H1 (cell line): ENCODE results near the gene PPFIA4. TPM values are rescaled to one million over a fixed set of nuclear protein-coding genes. Genes with fewer than 3 reads are reported as not detected.

Source experiments
- CTCF ChIA-PET: fragments of 300-600 bp; sonication (Branson Sonifier 250); formaldehyde crosslinking; loops from one replicate; lab custom pipeline; 2021; ENCODE audit not compliant: partially characterized antibody; lab: Charles Lee
- POLR2A ChIA-PET: fragments of 300-600 bp; sonication (Branson Sonifier 250); formaldehyde crosslinking; loops from one replicate; lab custom pipeline; 2021; ENCODE audit warnings: inconsistent platforms; ENCODE audit not compliant: partially characterized antibody; lab: Charles Lee
- DNase-seq, 2 experiments: peaks; one replicate each; pipeline versions ENCODE4 v3.0.0 to v3.0.0-alpha.2; 2010 to 2022; ENCODE audit warnings: low spot score in 2 of 2, low read depth in 1 of 2, mixed read lengths in 1 of 2
- FAIRE-seq: peaks from 2 replicates; lab custom pipeline; 2011; peaks lifted over from hg19 to GRCh38; lab: Jason Lieb, UNC
- H2AFZ ChIP-seq: 2 replicates; pipeline ENCODE4 v1.8.1; 2012; ENCODE audit warnings: low read length, inconsistent platforms
- H2AK5ac ChIP-seq: 2 replicates; pipeline ENCODE4 v1.6.1; 2013; ENCODE audit warnings: low read depth, low read length
- H2BK120ac ChIP-seq: replicated peaks from 2 replicates; pipeline ENCODE3; 2013; ENCODE audit warnings: low read depth, low read length, inconsistent platforms
- H2BK12ac ChIP-seq: 2 replicates; pipeline ENCODE4 v1.6.1; 2013; ENCODE audit warnings: low read depth, low read length
- H2BK15ac ChIP-seq: 2 replicates; pipeline ENCODE4 v1.6.1; 2013; ENCODE audit warnings: low read length
- H2BK20ac ChIP-seq: 2 replicates; pipeline ENCODE4 v1.6.1; 2013; ENCODE audit warnings: low read length
- H2BK5ac ChIP-seq: 2 replicates; pipeline ENCODE4 v1.6.1; 2013; ENCODE audit warnings: low read depth, low read length
- H3K14ac ChIP-seq: 2 replicates; pipeline ENCODE4 v1.6.1; 2013; ENCODE audit warnings: inconsistent platforms; ENCODE audit not compliant: insufficient read length
- H3K18ac ChIP-seq: 2 replicates; pipeline ENCODE4 v1.6.1; 2013; ENCODE audit warnings: low read length; ENCODE audit errors: extremely low read depth
- H3K23ac ChIP-seq: 2 replicates; pipeline ENCODE4 v1.6.1; 2013; ENCODE audit warnings: inconsistent platforms; ENCODE audit not compliant: insufficient read length
- H3K23me2 ChIP-seq: 2 replicates; pipeline ENCODE4 v1.6.1; 2013; ENCODE audit warnings: low read depth, low read length
- H3K27ac ChIP-seq: 2 replicates; pipeline ENCODE4 v1.6.1; 2011; ENCODE audit warnings: low read depth, low read length, inconsistent platforms
- H3K27me3 ChIP-seq, 4 experiments: replicated peaks in 1 of 4; 1 replicate in 1 of 4; 2 replicates in 3 of 4; pipeline versions ENCODE4 v1.6.1 to v1.8.1; 2011 to 2013; ENCODE audit warnings: low read length in 3 of 4, mild to moderate bottlenecking in 3 of 4, inconsistent platforms in 2 of 4, mixed read lengths in 2 of 4, moderate library complexity in 1 of 4; ENCODE audit not compliant: control insufficient read depth in 3 of 4, insufficient read depth in 3 of 4; ENCODE audit errors: extremely low read depth in 1 of 4
- H3K36me3 ChIP-seq, 4 experiments: 2 replicates each; pipeline versions ENCODE4 v1.6.1 to v1.8.1; 2011 to 2013; ENCODE audit warnings: mild to moderate bottlenecking in 4 of 4, low read length in 3 of 4, moderate library complexity in 2 of 4, control low read depth in 1 of 4, inconsistent platforms in 1 of 4; ENCODE audit not compliant: insufficient read depth in 4 of 4, control insufficient read depth in 2 of 4
- H3K4ac ChIP-seq: replicated peaks from 2 replicates; pipeline ENCODE3; 2013; ENCODE audit warnings: low read length, low read depth, mixed read lengths, inconsistent platforms; ENCODE audit not compliant: insufficient read length
- H3K4me1 ChIP-seq, 4 experiments: replicated peaks in 1 of 4; 1 replicate in 1 of 4; 2 replicates in 3 of 4; pipeline versions ENCODE4 v1.6.1 to v1.8.1; 2011 to 2013; ENCODE audit warnings: low read length in 3 of 4, inconsistent platforms in 2 of 4, mixed read lengths in 1 of 4; ENCODE audit not compliant: insufficient read depth in 4 of 4, control insufficient read depth in 3 of 4
- H3K4me2 ChIP-seq, 2 experiments: 2 replicates each; pipeline versions ENCODE4 v1.6.1 to v1.8.1; 2011 to 2013; ENCODE audit warnings: low read depth in 2 of 2, low read length in 2 of 2, control low read depth in 1 of 2, inconsistent platforms in 1 of 2, mild to moderate bottlenecking in 1 of 2; ENCODE audit not compliant: insufficient read depth in 1 of 2
- H3K4me3 ChIP-seq, 4 experiments: fragments of 200-600, 300-600 bp in 1 of 4; sonication (generic), shearing (Covaris generic), sonication (Bioruptor Twin) in 1 of 4; 2 replicates each; pipeline versions ENCODE4 v1.5.1 to v1.8.1; 2011 to 2016; ENCODE audit warnings: low read length in 4 of 4, low read depth in 3 of 4, control low read depth in 2 of 4, inconsistent platforms in 2 of 4, mild to moderate bottlenecking in 2 of 4, mixed read lengths in 1 of 4, moderate library complexity in 1 of 4; ENCODE audit not compliant: insufficient read depth in 2 of 4; ENCODE audit errors: extremely low read depth in 1 of 4
- H3K56ac ChIP-seq: replicated peaks from 2 replicates; pipeline ENCODE3; 2013; ENCODE audit warnings: low read depth, mild to moderate bottlenecking, mixed read lengths, low read length, inconsistent platforms; ENCODE audit not compliant: insufficient read length
- H3K79me1 ChIP-seq: 2 replicates; pipeline ENCODE4 v1.6.1; 2013; ENCODE audit warnings: low read depth, low read length, control low read depth
- H3K79me2 ChIP-seq, 2 experiments: 2 replicates each; pipeline versions ENCODE4 v1.6.1 to v1.8.1; 2012 to 2013; ENCODE audit warnings: low read length in 2 of 2, mild to moderate bottlenecking in 2 of 2, inconsistent platforms in 1 of 2; ENCODE audit not compliant: insufficient read depth in 2 of 2, control insufficient read depth in 1 of 2
- H3K9ac ChIP-seq, 4 experiments: replicated peaks in 1 of 4; 1 replicate in 1 of 4; 2 replicates in 3 of 4; pipeline versions ENCODE4 v1.6.1 to v1.8.1; 2011 to 2013; ENCODE audit warnings: low read depth in 3 of 4, low read length in 3 of 4, control low read depth in 2 of 4, mild to moderate bottlenecking in 2 of 4, moderate library complexity in 2 of 4, inconsistent platforms in 1 of 4; ENCODE audit errors: extremely low read depth in 1 of 4
- H3K9me3 ChIP-seq, 2 experiments: 2 replicates each; pipeline versions ENCODE4 v1.6.1 to v1.8.1; 2012 to 2013; ENCODE audit warnings: mild to moderate bottlenecking in 2 of 2, moderate library complexity in 2 of 2, control low read depth in 1 of 2, inconsistent platforms in 1 of 2, low read depth in 1 of 2, low read length in 1 of 2, mixed read lengths in 1 of 2; ENCODE audit not compliant: insufficient read depth in 2 of 2
- H4K20me1 ChIP-seq, 2 experiments: replicated peaks in 1 of 2; 2 replicates each; pipeline versions ENCODE3 to v1.8.1; 2011 to 2013; ENCODE audit warnings: inconsistent platforms in 2 of 2, low read length in 2 of 2, mild to moderate bottlenecking in 1 of 2; ENCODE audit not compliant: insufficient read depth in 2 of 2, control insufficient read depth in 1 of 2
- H4K5ac ChIP-seq: 2 replicates; pipeline ENCODE4 v1.6.1; 2013; ENCODE audit warnings: low read length, low read depth, mixed read lengths, inconsistent platforms; ENCODE audit not compliant: insufficient read length
- H4K8ac ChIP-seq: 2 replicates; pipeline ENCODE4 v1.8.0; 2013; ENCODE audit warnings: mild to moderate bottlenecking, moderate library complexity, low read length, inconsistent platforms; ENCODE audit not compliant: insufficient read depth; ENCODE audit errors: extremely low read depth
- H4K91ac ChIP-seq: replicated peaks from 2 replicates; pipeline ENCODE3; 2013; ENCODE audit warnings: low read length, mixed read lengths, inconsistent platforms; ENCODE audit not compliant: insufficient read length
- CHD1 ChIP-seq: IDR thresholded peaks from 2 replicates; pipeline ENCODE4 v1.6.1; 2012; ENCODE audit warnings: low read depth, low read length, improper control_type of control experiment
- EP300 ChIP-seq, 2 experiments: IDR thresholded peaks; 1 replicate in 1 of 2; 2 replicates in 1 of 2; pipeline ENCODE4 v1.6.1; 2011 to 2012; ENCODE audit warnings: low read depth in 2 of 2, low read length in 2 of 2, mild to moderate bottlenecking in 2 of 2, borderline replicate concordance in 1 of 2, inconsistent platforms in 1 of 2, moderate library complexity in 1 of 2
- JUND ChIP-seq: IDR thresholded peaks from 2 replicates; pipeline ENCODE4 v1.6.1; 2011; ENCODE audit warnings: mild to moderate bottlenecking, improper control_type of control experiment, low read length
- PHF8 ChIP-seq: fragments of 200-600 bp; sonication (generic); conservative IDR thresholded peaks from 2 replicates; pipeline ENCODE4 v1.7.1; 2012; ENCODE audit warnings: low read depth, mild to moderate bottlenecking, inconsistent platforms, low read length, moderate library complexity
- RAD21 ChIP-seq, 2 experiments: IDR thresholded peaks in 1 of 2; conservative IDR thresholded peaks in 1 of 2; 2 replicates each; pipeline ENCODE4 v1.6.1; 2011; ENCODE audit warnings: low read depth in 2 of 2, low read length in 2 of 2, improper control_type of control experiment in 1 of 2, inconsistent platforms in 1 of 2, mild to moderate bottlenecking in 1 of 2, moderate library complexity in 1 of 2
- USF2 ChIP-seq: IDR thresholded peaks from 2 replicates; pipeline ENCODE4 v1.6.1; 2011; ENCODE audit warnings: low read length, improper control_type of control experiment
- WGBS, 2 experiments: shearing (Covaris generic) in 1 of 2; methylation state at CpG; one replicate each; pipeline versions ENCODE4 v1.1.6 to v1.1.7; 2013 to 2015; ENCODE audit warnings: low lambda C conversion rate in 2 of 2, mixed read lengths in 2 of 2, inconsistent platforms in 1 of 2, low coverage in 1 of 2, missing lambda C conversion rate in 1 of 2; ENCODE audit not compliant: insufficient replicate concordance in 2 of 2, insufficient coverage in 1 of 2, insufficient read length in 1 of 2; ENCODE audit errors: extremely low coverage in 1 of 2, missing lambda C conversion rate in 1 of 2; 5-methylcytosine and 5-hydroxymethylcytosine counted together
- polyA plus RNA-seq, 7 experiments: library from polyadenylated mRNA; depleted of rRNA in 3 of 7; stranded (reverse) in 5 of 7; unstranded in 2 of 7; fragments of >200 nt in 5 of 7; fragments of 200-250 nt in 2 of 7; gene quantifications; 1 replicate in 5 of 7; 2 replicates in 1 of 7; 4 replicates in 1 of 7; pipeline versions ENCODE4 v1.2.1 to v1.2.3, GENCODE V29; 2011 to 2013; ENCODE audit warnings: missing spikeins in 2 of 7, mixed read lengths in 2 of 7
- total RNA-seq: library from RNA; stranded (reverse); fragmentation: NEBNext Ultra II Directional; extraction: Animal tissue kit (Norgen Biotek cat#: 25700); gene quantifications from 2 replicates; pipeline ENCODE4 v1.2.1, GENCODE V29; 2021

The PPFIA4 gene
- total and polyA plus RNA-seq, 2 of the 8 experiments (the other 6 are each of a cell fraction or from before 2014, with no cell fraction given) = 9.0 to 9.9 TPM

- DNase-seq (no peak), FAIRE-seq (no peak)
- Histone ChIP-seq H3K27me3 (no peaks in the 10 kb centered on the region), H2BK120ac (no peak overlapping the region), H3K56ac (no peak overlapping the region), H3K36me3 (no peaks in the 10 kb centered on the region; a peak in 1 of 8 replicates), H3K4me3 (no peak overlapping the region), H3K23me2 (no peaks in the 10 kb centered on the region), H3K23ac (no peak overlapping the region), H3K79me2 (no peaks in the 10 kb centered on the region), H4K5ac (no peak overlapping the region), H3K79me1 (no peaks in the 10 kb centered on the region), H3K4me1 (peaks cover 13 to 34% (median 22%) of the 10 kb centered on the region in 4 experiments), H4K8ac (peak overlapping the region; percentile 64; the same call in 1 of the 2 replicates), H3K4ac (no peak overlapping the region), H2BK20ac (0 out of 2 replicates have a peak overlapping the region, but pooled peaks have one; percentile 19), H2BK15ac (0 out of 2 replicates have a peak overlapping the region, but pooled peaks have one; percentile 9), H3K9ac (no peak overlapping the region), H3K4me2 (no peak overlapping the region), H2BK5ac (no peak overlapping the region), H3K27ac (no peak overlapping the region), H3K9me3 (no peaks in the 10 kb centered on the region), H4K91ac (no peak overlapping the region), H3K14ac (no peak overlapping the region), H2AK5ac (no peak overlapping the region), H2AFZ (no peak overlapping the region), H2BK12ac (no peak overlapping the region), H4K20me1 (no peaks in the 10 kb centered on the region), H3K18ac (no peak overlapping the region)
- CTCF ChIA-PET = interaction anchor here (0.7 to 49.7 kb wide), 11 partner anchors 4 to 287 kb away, joined by 3 to 1089 read pairs (median 25); partner anchors contain the start of genes ADORA1, MYOG and PPFIA4
- no peak for TF ChIP-seq JUND
- TF ChIP-seq USF2 = no peak
- TF ChIP-seq CHD1 = no peak
- TF ChIP-seq EP300 (IDR thresholded peaks at IDR 0.05; ENCODE audit: borderline replicate concordance in 1 of 2, low read depth in 2 of 2, low read length in 2 of 2) = no peak
- TF ChIP-seq RAD21 (IDR thresholded peaks at IDR 0.05 in 1 of 2, conservative IDR thresholded peaks at IDR 0.05 in 1 of 2; ENCODE audit: low read depth in 2 of 2, low read length in 2 of 2) = no peak
- TF ChIP-seq PHF8 = no peak
- 75% methylated on average over 14 of the region's 20 CpGs; no CpG with 5 or more reads in 1 of the 2 experiments for WGBS, 2 experiments
- POLR2A ChIA-PET = interaction anchor here (0.7 to 1.0 kb wide), 2 partner anchors 16 to 44 kb away, joined by 3 read pairs; partner anchors contain the start of gene TMEM183A
Observed at GRCh38 chr1:203051841-203052324, 25.6 kb downstream of the PPFIA4 start.
